ENCODE data around the gene HLA-DQA2. TPM values are rescaled to one million over a fixed set of nuclear protein-coding genes. Genes with fewer than 3 reads are reported as not detected.
"Not testable (repeated sequence)": the region's sequence is repeated elsewhere in the genome, so short reads cannot be mapped to it uniquely, and the experiment has no call there.

The HLA-DQA2 gene
- total and polyA plus RNA-seq, 12 donors: 0.18 to 28.1 (median 1.9) TPM; not detected in 3

DNA sequence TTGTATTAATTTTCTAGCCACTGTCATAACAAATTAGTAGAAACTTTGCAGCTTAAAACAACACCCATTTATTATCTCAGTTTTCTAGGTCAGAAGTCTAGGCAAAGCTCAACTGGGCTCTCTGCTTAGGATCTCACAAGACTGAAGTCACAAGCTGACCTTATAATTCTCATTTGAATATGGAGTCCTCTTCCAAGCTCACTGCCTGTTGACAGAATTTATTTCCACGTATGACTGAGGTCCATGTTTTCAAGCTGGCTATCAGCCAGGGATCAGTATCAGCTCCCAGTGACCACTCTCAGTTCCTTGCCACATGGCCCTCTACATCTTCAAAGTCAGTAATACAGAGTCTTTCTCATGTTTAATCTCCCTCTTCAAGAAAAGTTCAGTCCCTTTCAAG, 33.9 kb downstream of the HLA-DQA2 start:
- DNase-seq: no peak
- intact Hi-C loops (cut with DNase I): loop anchor here in 1 of 10 donors (10.0 kb wide), 1 partner anchor 60 kb away; no protein-coding TSS in a partner anchor
- no peaks in the 10 kb centered on the region for H3K4me1 ChIP-seq
- 17 to 33% methylated on average over 1 of the region's 1 CpG for WGBS, 2 donors
- no peak for TF ChIP-seq CTCF (IDR thresholded peaks at IDR 0.05)
- H3K9me3 ChIP-seq: no peaks in the 10 kb centered on the region
- no peak overlapping the region for H3K27ac ChIP-seq
- H3K4me3 ChIP-seq: no peak overlapping the region
- peaks cover 0 to 37% (median 13%) of the 10 kb centered on the region in 7 donors for H3K27me3 ChIP-seq
- no peaks in the 10 kb centered on the region for H3K36me3 ChIP-seq
- ATAC-seq: no peak

GRCh38 chr6:32779036-32779435, 37.8 kb downstream of the HLA-DQA2 start:
- no peaks in the 10 kb centered on the region for H3K4me1 ChIP-seq
- H3K9me3 ChIP-seq: peaks cover 0 to 12% (median 0%) of the 10 kb centered on the region in 11 donors
- intact Hi-C loops (cut with DNase I): loop anchor here in 1 of 10 donors (10.0 kb wide), 1 partner anchor 64 kb away; no protein-coding TSS in a partner anchor
- TF ChIP-seq CTCF (IDR thresholded peaks at IDR 0.05): no peak
- H3K27ac ChIP-seq: no peak overlapping the region
- peaks cover 0 to 20% (median under 1%) of the 10 kb centered on the region in 7 donors for H3K27me3 ChIP-seq
- ATAC-seq: no peak
- H3K36me3 ChIP-seq: no peaks in the 10 kb centered on the region
- DNase-seq: no peak
- H3K4me3 ChIP-seq: no peak overlapping the region

- DNase-seq; ATAC-seq; H3K4me1 ChIP-seq; H3K4me3 ChIP-seq; H3K27ac ChIP-seq; H3K36me3 ChIP-seq; intact Hi-C loops (cut with DNase I): not testable (repeated sequence)
- Histone ChIP-seq H3K27me3 (peaks cover 0 to 30% (median 22%) of the 10 kb centered on the region in 7 donors), H3K9me3 (peaks cover 0 to 15% (median 0%) of the 10 kb centered on the region in 11 donors)
These were observed 41.7 kb downstream of the HLA-DQA2 start for GRCh38 chr6:32782923-32783322.

DNA sequence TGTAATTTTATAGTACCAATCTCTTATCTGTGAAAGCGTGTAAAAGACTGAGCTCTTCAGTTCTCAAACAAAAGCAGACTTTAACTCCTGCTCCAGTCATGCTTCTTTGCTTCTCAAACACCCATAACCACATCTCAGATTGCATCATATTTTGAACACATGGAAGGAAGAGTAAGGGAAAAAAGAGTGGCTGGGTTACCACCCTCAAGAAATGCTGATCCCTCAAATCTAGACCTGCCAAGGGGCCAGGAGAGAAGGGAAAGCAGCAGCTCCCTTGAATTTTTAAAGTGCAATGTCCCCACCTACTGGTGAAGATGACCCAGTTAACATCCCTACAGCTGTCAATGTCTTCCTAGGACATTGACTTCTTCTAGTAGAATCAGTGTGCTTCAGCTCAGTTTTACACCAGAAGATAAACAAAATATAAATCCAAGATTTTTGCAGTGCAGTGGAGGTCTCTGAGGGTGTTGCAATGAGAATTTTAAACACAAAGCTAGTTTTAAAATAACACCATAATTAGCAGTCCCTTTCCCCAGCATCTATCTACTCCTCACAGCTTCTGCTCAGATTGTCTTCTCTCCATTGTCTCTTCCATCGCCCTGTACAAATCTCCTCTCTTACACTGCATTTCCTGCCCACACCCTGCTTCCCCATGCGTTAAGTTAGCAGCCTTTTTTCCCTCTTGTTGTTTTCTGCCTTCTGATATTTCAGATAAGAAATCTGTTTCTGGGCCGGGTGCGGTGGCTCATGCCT, 44.8 kb downstream of the HLA-DQA2 start:
- Histone ChIP-seq H3K36me3 (no peaks in the 10 kb centered on the region), H3K27me3 (peaks cover 0 to 47% (median 26%) of the 10 kb centered on the region in 7 donors), H3K9me3 (peaks cover 0 to 15% (median 0%) of the 10 kb centered on the region in 11 donors), H3K4me3 (no peak overlapping the region), H3K27ac (no peak overlapping the region), H3K4me1 (peaks cover 0 to 6% (median 0%) of the 10 kb centered on the region in 9 donors)
- TF ChIP-seq CTCF (IDR thresholded peaks at IDR 0.05): peak; percentile 20 to 68 (median 59)
- DNase-seq (peak in 1 of 2 donors; percentile 57), ATAC-seq (peak in 7 of 8 donors; percentile 43 to 88 (median 76))
- intact Hi-C loops (cut with DNase I): loop anchor here in 2 of 10 donors (5.0 kb wide), 1 partner anchor 354 kb away; no protein-coding TSS in a partner anchor
- WGBS, 2 donors: 41 to 43% methylated on average over 5 of the region's 5 CpGs

- WGBS, 2 donors: 61 to 64% methylated on average over 2 of the region's 2 CpGs
- intact Hi-C loops (cut with DNase I): loop anchor here in 5 of 10 donors (5.0 to 10.0 kb wide), 4 partner anchors 86 to 546 kb away; no protein-coding TSS in a partner anchor
- no peak overlapping the region for H3K4me3 ChIP-seq
- no peak for ATAC-seq
- no peaks in the 10 kb centered on the region for H3K36me3 ChIP-seq
- DNase-seq: no peak
- H3K4me1 ChIP-seq: peaks cover 0 to 25% (median 0%) of the 10 kb centered on the region in 9 donors
- peaks cover 0 to 5% (median 0%) of the 10 kb centered on the region in 11 donors for H3K9me3 ChIP-seq
- no peak for TF ChIP-seq CTCF (IDR thresholded peaks at IDR 0.05)
- H3K27ac ChIP-seq: no peak overlapping the region
- peaks cover 0 to 89% (median 48%) of the 10 kb centered on the region in 7 donors for H3K27me3 ChIP-seq
These were observed 49.1 kb downstream of the HLA-DQA2 start for GRCh38 chr6:32790306-32790705.

Data from heart right ventricle (tissue), 16 donors.